Mammary epithelial cell (primary cell): ENCODE results near the gene GPC6.

Experiments
- CTCF ChIP-seq, 2 donors: IDR thresholded peaks in 1 of 2; conservative IDR thresholded peaks in 1 of 2; 2 replicates each; pipeline ENCODE4 v1.5.1; 2011 to 2012; ENCODE audit warnings: inconsistent platforms in 2 of 2, low read length in 2 of 2, mild to moderate bottlenecking in 2 of 2, control low read depth in 1 of 2, low read depth in 1 of 2; ENCODE audit not compliant: insufficient read depth in 1 of 2; ENCODE audit errors: extremely low read depth in 1 of 2
- EZH2 ChIP-seq: IDR thresholded peaks from 2 replicates; pipeline ENCODE4 v1.6.1; 2012; ENCODE audit warnings: low read length, inconsistent platforms, borderline replicate concordance

GRCh38 chr13:94323764-94324758 is 1097.5 kb downstream of the GPC6 start:
- TF ChIP-seq CTCF (conservative IDR thresholded peaks at IDR 0.05 in 1 of 2, IDR thresholded peaks at IDR 0.05 in 1 of 2; ENCODE audit: extremely low read depth in 1 of 2, insufficient read depth in 1 of 2, low read depth in 1 of 2, low read length in 2 of 2), result no peak
- no peak for TF ChIP-seq EZH2
